CD14-positive monocyte (primary cell): ENCODE results near the gene MCF2. TPM values are rescaled to one million over a fixed set of nuclear protein-coding genes. Genes with fewer than 3 reads are reported as not detected.

ENCODE experiments used
- DNase-seq, 3 donors: peaks; one replicate each; pipeline ENCODE4 v3.0.0-alpha.2; 2011 to 2022
- H2AFZ ChIP-seq: 2 replicates; pipeline ENCODE4 v1.6.0; 2012; ENCODE audit warnings: mild to moderate bottlenecking, low read depth, low read length, inconsistent platforms; ENCODE audit not compliant: insufficient read depth, poor library complexity, severe bottlenecking
- H3K27ac ChIP-seq, 2 donors: 1 replicate in 1 of 2; 2 replicates in 1 of 2; pipeline ENCODE4 v1.5.1; 2012 to 2013; ENCODE audit warnings: low read length in 2 of 2, control low read depth in 1 of 2, inconsistent platforms in 1 of 2, low read depth in 1 of 2, mild to moderate bottlenecking in 1 of 2
- H3K27me3 ChIP-seq, 2 donors: one replicate each; pipeline versions ENCODE4 v1.6.0 to v1.6.1; 2011 to 2013; ENCODE audit warnings: low read length in 2 of 2; ENCODE audit not compliant: control insufficient read depth in 2 of 2, insufficient read depth in 2 of 2
- H3K36me3 ChIP-seq, 2 donors: replicated peaks in 1 of 2; 1 replicate in 1 of 2; 2 replicates in 1 of 2; pipeline versions ENCODE4 v1.5.1 to v1.6.1; 2012 to 2013; ENCODE audit warnings: low read length in 2 of 2, control low read depth in 1 of 2, inconsistent platforms in 1 of 2, mild to moderate bottlenecking in 1 of 2; ENCODE audit not compliant: insufficient read depth in 2 of 2, control insufficient read depth in 1 of 2
- H3K4me1 ChIP-seq, 2 donors: 1 replicate in 1 of 2; 2 replicates in 1 of 2; pipeline versions ENCODE4 v1.5.1 to v1.6.1; 2012 to 2013; ENCODE audit warnings: low read length in 2 of 2, control low read depth in 1 of 2, inconsistent platforms in 1 of 2, mild to moderate bottlenecking in 1 of 2, moderate library complexity in 1 of 2; ENCODE audit not compliant: insufficient read depth in 2 of 2, control insufficient read depth in 1 of 2
- H3K4me2 ChIP-seq: replicated peaks from 2 replicates; pipeline ENCODE3; 2012; ENCODE audit warnings: low read length, moderate library complexity, mild to moderate bottlenecking; ENCODE audit not compliant: poor library complexity, severe bottlenecking; ENCODE audit errors: extremely low read depth
- H3K4me3 ChIP-seq, 3 experiments: fragments of 200-600 bp in 1 of 3; sonication (generic) in 1 of 3; replicated peaks in 1 of 3; 1 replicate in 2 of 3; 2 replicates in 1 of 3; pipeline ENCODE4 v1.5.1; 2011 to 2013; ENCODE audit warnings: low read length in 3 of 3, mild to moderate bottlenecking in 3 of 3, control low read depth in 2 of 3, low read depth in 2 of 3, inconsistent platforms in 1 of 3, moderate library complexity in 1 of 3
- H3K79me2 ChIP-seq: 2 replicates; pipeline ENCODE4 v1.6.0; 2012; ENCODE audit warnings: mild to moderate bottlenecking, control low read depth, inconsistent platforms, low read length, moderate library complexity; ENCODE audit not compliant: insufficient read depth
- H3K9ac ChIP-seq: 2 replicates; pipeline ENCODE4 v1.6.0; 2017; ENCODE audit warnings: low read length, mild to moderate bottlenecking; ENCODE audit not compliant: insufficient read depth, poor library complexity, severe bottlenecking
- H3K9me3 ChIP-seq, 2 donors: replicated peaks in 1 of 2; 1 replicate in 1 of 2; 2 replicates in 1 of 2; pipeline versions ENCODE4 v1.5.1 to v1.6.1; 2012 to 2013; ENCODE audit warnings: low read length in 2 of 2, control low read depth in 1 of 2; ENCODE audit not compliant: control insufficient read depth in 1 of 2, insufficient read depth in 1 of 2
- H4K20me1 ChIP-seq: 2 replicates; pipeline ENCODE4 v1.6.0; 2012; ENCODE audit warnings: mild to moderate bottlenecking, low read length, control low read depth, moderate library complexity; ENCODE audit not compliant: insufficient read depth
- H3K27ac Mint-ChIP-seq, 7 donors: one replicate each; pipeline ENCODE4 v1.8.0; 2020; ENCODE audit warnings: mild to moderate bottlenecking in 7 of 7, mixed read lengths in 7 of 7, moderate library complexity in 6 of 7, inconsistent platforms in 2 of 7
- H3K27me3 Mint-ChIP-seq, 3 donors: one replicate each; pipeline ENCODE4 v1.8.0; 2021 to 2022; ENCODE audit warnings: low read depth in 3 of 3, mild to moderate bottlenecking in 3 of 3, mixed read lengths in 3 of 3, moderate library complexity in 3 of 3, inconsistent platforms in 1 of 3
- H3K36me3 Mint-ChIP-seq, 2 donors: one replicate each; pipeline ENCODE4 v1.8.0; 2020; ENCODE audit warnings: mixed read lengths in 2 of 2, inconsistent platforms in 1 of 2, mild to moderate bottlenecking in 1 of 2
- H3K4me1 Mint-ChIP-seq: one replicate; pipeline ENCODE4 v1.8.0; 2020; ENCODE audit warnings: mild to moderate bottlenecking, mixed read lengths
- H3K4me3 Mint-ChIP-seq, 2 donors: one replicate each; pipeline ENCODE4 v1.8.0; 2020; ENCODE audit warnings: mild to moderate bottlenecking in 2 of 2, mixed read lengths in 2 of 2, moderate library complexity in 1 of 2
- H3K9me3 Mint-ChIP-seq, 7 donors: one replicate each; pipeline ENCODE4 v1.8.0; 2020 to 2022; ENCODE audit warnings: mixed read lengths in 7 of 7, mild to moderate bottlenecking in 6 of 7, moderate library complexity in 6 of 7, inconsistent platforms in 2 of 7
- WGBS: methylation state at CpG from one replicate; pipeline ENCODE4 v1.1.5; 2013; ENCODE audit warnings: missing lambda C conversion rate; ENCODE audit not compliant: insufficient coverage; 5-methylcytosine and 5-hydroxymethylcytosine counted together
- intact Hi-C, 2 donors: fragments of 100-400 bp; cut with micrococcal nuclease; formaldehyde crosslinking; loops; one replicate each; pipeline versions ENCODE4 v1.15.0 to v1.15.1; 2023
- polyA plus RNA-seq, 3 donors: library from polyadenylated mRNA; depleted of rRNA in 1 of 3; unstranded in 2 of 3; stranded (reverse) in 1 of 3; fragments of 300-500 nt in 2 of 3; fragments of >200 nt in 1 of 3; fragmentation: Illumina TruSeq in 2 of 3; gene quantifications; 1 replicate in 2 of 3; 2 replicates in 1 of 3; pipeline ENCODE4 v1.2.3, GENCODE V29; 2012 to 2021
- TF ChIP-seq, protein P1 (sequence below): fragments of 200-600 bp; IDR thresholded peaks from one replicate; pipeline ENCODE4 v1.8.0; 2022; ENCODE audit warnings: antibody characterized with exemption, mild to moderate bottlenecking

Gene MCF2
- polyA plus RNA-seq, 3 donors: 0.40 TPM; not detected in 2

DNA sequence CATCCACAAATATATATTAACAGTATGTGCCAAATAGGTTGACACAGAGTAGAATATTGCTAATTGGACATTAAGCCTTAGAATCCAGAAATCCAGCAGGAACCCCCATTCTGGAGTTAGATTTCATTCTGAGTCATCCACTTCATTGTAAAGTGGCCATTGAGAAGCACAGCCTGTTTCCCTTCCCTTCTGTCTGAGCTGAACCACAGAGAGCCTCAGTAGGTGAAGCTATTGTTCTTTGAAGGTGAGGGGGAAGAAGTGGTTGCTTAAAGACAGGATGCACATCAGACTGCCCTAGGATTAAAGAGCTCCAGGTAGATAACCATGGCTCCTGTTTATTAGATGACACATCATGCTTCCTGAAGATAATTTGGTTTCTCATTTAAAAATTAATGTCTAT is 30.6 kb upstream of the MCF2 start:
- H3K4me3 Mint-ChIP-seq: no peak overlapping the region
- TF ChIP-seq, protein P1, sequence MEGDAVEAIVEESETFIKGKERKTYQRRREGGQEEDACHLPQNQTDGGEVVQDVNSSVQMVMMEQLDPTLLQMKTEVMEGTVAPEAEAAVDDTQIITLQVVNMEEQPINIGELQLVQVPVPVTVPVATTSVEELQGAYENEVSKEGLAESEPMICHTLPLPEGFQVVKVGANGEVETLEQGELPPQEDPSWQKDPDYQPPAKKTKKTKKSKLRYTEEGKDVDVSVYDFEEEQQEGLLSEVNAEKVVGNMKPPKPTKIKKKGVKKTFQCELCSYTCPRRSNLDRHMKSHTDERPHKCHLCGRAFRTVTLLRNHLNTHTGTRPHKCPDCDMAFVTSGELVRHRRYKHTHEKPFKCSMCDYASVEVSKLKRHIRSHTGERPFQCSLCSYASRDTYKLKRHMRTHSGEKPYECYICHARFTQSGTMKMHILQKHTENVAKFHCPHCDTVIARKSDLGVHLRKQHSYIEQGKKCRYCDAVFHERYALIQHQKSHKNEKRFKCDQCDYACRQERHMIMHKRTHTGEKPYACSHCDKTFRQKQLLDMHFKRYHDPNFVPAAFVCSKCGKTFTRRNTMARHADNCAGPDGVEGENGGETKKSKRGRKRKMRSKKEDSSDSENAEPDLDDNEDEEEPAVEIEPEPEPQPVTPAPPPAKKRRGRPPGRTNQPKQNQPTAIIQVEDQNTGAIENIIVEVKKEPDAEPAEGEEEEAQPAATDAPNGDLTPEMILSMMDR: no peak
- no peaks in the 10 kb centered on the region for H3K79me2 ChIP-seq
- DNase-seq: no peak
- H3K9me3 Mint-ChIP-seq: no peaks in the 10 kb centered on the region
- H3K36me3 Mint-ChIP-seq: peaks cover 27 to 39% of the 10 kb centered on the region in 2 donors
- H3K9me3 ChIP-seq: no peaks in the 10 kb centered on the region
- H3K27ac Mint-ChIP-seq: no peak overlapping the region
- H4K20me1 ChIP-seq: no peaks in the 10 kb centered on the region
- no peaks in the 10 kb centered on the region for H3K27me3 ChIP-seq
- H3K4me2 ChIP-seq: no peak overlapping the region
- H3K27me3 Mint-ChIP-seq: peaks cover 0 to 1% (median 0%) of the 10 kb centered on the region in 3 donors
- H2AFZ ChIP-seq: no peak overlapping the region
- peaks cover 3 to 65% of the 10 kb centered on the region in 2 donors for H3K36me3 ChIP-seq
- H3K4me1 ChIP-seq: no peaks in the 10 kb centered on the region
- no peak overlapping the region for H3K27ac ChIP-seq
- H3K4me1 Mint-ChIP-seq: no peaks in the 10 kb centered on the region
- no peak overlapping the region for H3K9ac ChIP-seq
- no peak overlapping the region for H3K4me3 ChIP-seq
- intact Hi-C loops: no loop called here

DNA sequence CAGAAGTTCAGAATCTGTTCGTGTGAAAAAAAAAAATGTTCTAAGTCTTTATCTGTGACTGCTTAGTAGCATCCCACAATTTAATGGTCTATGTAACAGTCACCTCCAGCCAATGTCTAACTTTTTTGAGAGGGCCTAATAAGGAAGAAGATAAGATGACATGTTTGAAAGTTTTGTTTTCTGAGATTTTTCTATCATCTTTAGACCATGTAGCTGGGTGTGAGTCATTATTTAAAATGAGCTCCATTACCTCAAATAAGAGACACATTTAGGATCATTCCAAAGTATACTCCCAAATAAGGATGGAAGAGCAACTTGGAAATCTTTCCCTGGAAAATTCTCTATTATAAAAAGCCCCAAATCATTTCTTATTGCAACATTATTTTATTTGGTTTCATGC is 28.2 kb upstream of the MCF2 start:
- intact Hi-C loops: no loop called here
- no peak overlapping the region for H3K27ac Mint-ChIP-seq
- peaks cover 28 to 42% of the 10 kb centered on the region in 2 donors for H3K36me3 Mint-ChIP-seq
- H3K79me2 ChIP-seq: no peaks in the 10 kb centered on the region
- H2AFZ ChIP-seq: no peak overlapping the region
- WGBS: no CpG with 5 or more reads among the region's 1 CpG
- no peaks in the 10 kb centered on the region for H3K9me3 Mint-ChIP-seq
- H3K4me2 ChIP-seq: no peak overlapping the region
- H3K9me3 ChIP-seq: no peaks in the 10 kb centered on the region
- H3K4me3 Mint-ChIP-seq: no peak overlapping the region
- no peaks in the 10 kb centered on the region for H3K4me1 Mint-ChIP-seq
- H3K9ac ChIP-seq: no peak overlapping the region
- DNase-seq: no peak
- H3K4me3 ChIP-seq: no peak overlapping the region
- no peak overlapping the region for H3K27ac ChIP-seq
- H3K36me3 ChIP-seq: peaks cover 3 to 70% of the 10 kb centered on the region in 2 donors
- no peaks in the 10 kb centered on the region for H3K27me3 ChIP-seq
- TF ChIP-seq, protein P1: no peak
- no peaks in the 10 kb centered on the region for H3K27me3 Mint-ChIP-seq
- H3K4me1 ChIP-seq: no peaks in the 10 kb centered on the region
- no peaks in the 10 kb centered on the region for H4K20me1 ChIP-seq
